Measurements from ENCODE around the gene SRGAP2B.
"Not testable (repeated sequence)": the region's sequence is repeated elsewhere in the genome, so short reads cannot be mapped to it uniquely, and the experiment has no call there.

DNA sequence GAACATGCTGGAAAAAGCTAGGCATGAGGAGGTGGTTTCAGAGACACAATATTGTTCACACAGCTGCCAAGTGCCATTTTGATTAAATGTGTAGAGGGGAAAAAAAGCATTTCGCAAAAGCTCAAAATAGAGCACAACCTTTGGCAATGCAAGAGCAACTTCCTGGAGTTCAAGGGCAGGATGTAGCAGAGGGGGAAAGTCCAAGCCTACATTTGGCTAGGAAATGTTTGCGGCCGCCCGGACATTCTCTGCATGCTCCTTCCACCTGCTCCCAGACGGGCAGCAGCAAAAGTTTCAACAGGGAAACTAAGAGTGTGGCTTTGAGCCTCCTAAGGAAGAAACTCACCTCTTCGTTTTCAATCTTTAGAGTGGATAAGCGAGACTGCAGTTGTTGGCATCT lies 202.1 kb downstream of the SRGAP2B start:
- TF ChIP-seq POLR2AphosphoS5 (IDR thresholded peaks at IDR 0.05) = not testable (repeated sequence)
- TF ChIP-seq, protein P1, sequence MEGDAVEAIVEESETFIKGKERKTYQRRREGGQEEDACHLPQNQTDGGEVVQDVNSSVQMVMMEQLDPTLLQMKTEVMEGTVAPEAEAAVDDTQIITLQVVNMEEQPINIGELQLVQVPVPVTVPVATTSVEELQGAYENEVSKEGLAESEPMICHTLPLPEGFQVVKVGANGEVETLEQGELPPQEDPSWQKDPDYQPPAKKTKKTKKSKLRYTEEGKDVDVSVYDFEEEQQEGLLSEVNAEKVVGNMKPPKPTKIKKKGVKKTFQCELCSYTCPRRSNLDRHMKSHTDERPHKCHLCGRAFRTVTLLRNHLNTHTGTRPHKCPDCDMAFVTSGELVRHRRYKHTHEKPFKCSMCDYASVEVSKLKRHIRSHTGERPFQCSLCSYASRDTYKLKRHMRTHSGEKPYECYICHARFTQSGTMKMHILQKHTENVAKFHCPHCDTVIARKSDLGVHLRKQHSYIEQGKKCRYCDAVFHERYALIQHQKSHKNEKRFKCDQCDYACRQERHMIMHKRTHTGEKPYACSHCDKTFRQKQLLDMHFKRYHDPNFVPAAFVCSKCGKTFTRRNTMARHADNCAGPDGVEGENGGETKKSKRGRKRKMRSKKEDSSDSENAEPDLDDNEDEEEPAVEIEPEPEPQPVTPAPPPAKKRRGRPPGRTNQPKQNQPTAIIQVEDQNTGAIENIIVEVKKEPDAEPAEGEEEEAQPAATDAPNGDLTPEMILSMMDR (IDR thresholded peaks at IDR 0.05) = not testable (repeated sequence)

Measured in esophagus muscularis mucosa (tissue), 3 donors.